HuH-7.5 (cell line): ENCODE measurements around the gene KMT5C.
A peak's percentile ranks its signal among the peaks of the same experiment; 100 is the strongest.

Experiments
- DNase-seq: peaks from one replicate; pipeline ENCODE4 v3.0.0; 2011; ENCODE audit warnings: low spot score

The KMT5C gene

GRCh38 chr19:55368701-55369563, 29.3 kb downstream of the KMT5C start:
- peak; percentile 74 for DNase-seq

- peak; percentile 93 for DNase-seq
Measured at GRCh38 chr19:55369653-55370304, 30.1 kb downstream of the KMT5C start.

GRCh38 chr19:55370305-55370988, 30.8 kb downstream of the KMT5C start, which contains the start of gene IL11:
TSS of gene IL11 (minus strand) at chr19:55370463. CDS start at chr19:55370310, 153 bp downstream.
- DNase-seq: no peak

GRCh38 chr19:55372316-55373081, 32.8 kb downstream of the KMT5C start:
- DNase-seq: no peak

GRCh38 chr19:55373306-55373992, 33.8 kb downstream of the KMT5C start:
- no peak for DNase-seq

- DNase-seq: peak; percentile 59
Measured at GRCh38 chr19:55373993-55374757, 34.5 kb downstream of the KMT5C start.

- no peak for DNase-seq
Measured at GRCh38 chr19:55376241-55376933, 36.7 kb downstream of the KMT5C start, which contains the start of gene TMEM190. TSS of gene TMEM190 (plus strand) at chr19:55376826. CDS start at chr19:55376854, 28 bp downstream.

- no peak for DNase-seq
Measured at GRCh38 chr19:55377356-55378131, 37.9 kb downstream of the KMT5C start.

GRCh38 chr19:55379174-55379573, 39.5 kb downstream of the KMT5C start:
- no peak for DNase-seq

- DNase-seq: no peak
Measured at GRCh38 chr19:55382013-55382412, 42.3 kb downstream of the KMT5C start.

- DNase-seq: no peak
Measured at GRCh38 chr19:55382522-55383054, 42.9 kb downstream of the KMT5C start.

GRCh38 chr19:55383279-55384130, 43.8 kb downstream of the KMT5C start:
- DNase-seq: peak; percentile 90

- no peak for DNase-seq
Measured at GRCh38 chr19:55384131-55384919, 44.6 kb downstream of the KMT5C start, which contains the start of gene TMEM238. TSS of gene TMEM238 (minus strand) at chr19:55384292. CDS start at chr19:55384259, 33 bp downstream.

- peak; percentile 96 for DNase-seq
Measured at GRCh38 chr19:55384920-55385723, 45.4 kb downstream of the KMT5C start.

GRCh38 chr19:55385724-55386492, 46.2 kb downstream of the KMT5C start, which contains the start of gene RPL28:
TSS of gene RPL28 (plus strand) at chr19:55385932. CDS start at chr19:55386358, 426 bp downstream.
- peak; percentile 96 for DNase-seq
